SK-N-SH treated with all-trans-retinoic acid at 6 μM for 48 hours (cell line): ENCODE results near the gene ADAMTS2.

Experiments used
- ARNTL ChIP-seq: fragments of 450-650 bp; formaldehyde crosslinking; IDR thresholded peaks from 2 replicates; pipeline ENCODE4 v1.5.0; 2020; ENCODE audit warnings: low read depth, mild to moderate bottlenecking, moderate library complexity, borderline replicate concordance
- BACH2 ChIP-seq: fragments of 250-450 bp; sonication (Bioruptor Pico); IDR thresholded peaks from 2 replicates; pipeline ENCODE4 v1.9.0; 2021; ENCODE audit warnings: mild to moderate bottlenecking, borderline replicate concordance
- CSDC2 ChIP-seq: fragments of 250-450 bp; sonication (Bioruptor Pico); IDR thresholded peaks from 2 replicates; pipeline ENCODE4 v1.5.0; 2020; ENCODE audit warnings: mild to moderate bottlenecking, moderate library complexity
- GLIS3 ChIP-seq: fragments of 250-450 bp; sonication (Bioruptor Pico); IDR thresholded peaks from 2 replicates; pipeline ENCODE4 v1.5.0; 2020; ENCODE audit warnings: mild to moderate bottlenecking, moderate library complexity
- ISL1 ChIP-seq: fragments of 250-450 bp; sonication (Bioruptor Pico); IDR thresholded peaks from 2 replicates; pipeline ENCODE4 v2.1.2; 2022; ENCODE audit warnings: mild to moderate bottlenecking, moderate library complexity
- RARB ChIP-seq: fragments of 250-450 bp; sonication (Bioruptor Pico); IDR thresholded peaks from 2 replicates; pipeline ENCODE4 v1.8.0; 2021; ENCODE audit warnings: mild to moderate bottlenecking, moderate library complexity
- TCF4 ChIP-seq: fragments of 250-450 bp; sonication (Bioruptor Pico); IDR thresholded peaks from 2 replicates; pipeline ENCODE4 v1.8.0; 2021; ENCODE audit warnings: mild to moderate bottlenecking, moderate library complexity, borderline replicate concordance
- ZC3H10 ChIP-seq: fragments of 250-450 bp; sonication (Bioruptor Pico); IDR thresholded peaks from 2 replicates; pipeline ENCODE4 v1.5.1; 2021; ENCODE audit warnings: mild to moderate bottlenecking, moderate library complexity
- ZFP3 ChIP-seq: fragments of 250-450 bp; sonication (Bioruptor Pico); IDR thresholded peaks from 2 replicates; pipeline ENCODE4 v1.5.0; 2020; ENCODE audit warnings: mild to moderate bottlenecking, moderate library complexity
- ZFP30 ChIP-seq: fragments of 450-650 bp; formaldehyde crosslinking; IDR thresholded peaks from 2 replicates; pipeline ENCODE4 v1.5.0; 2022; ENCODE audit warnings: mild to moderate bottlenecking, moderate library complexity
- ZNF565 ChIP-seq: fragments of 450-650 bp; formaldehyde crosslinking; conservative IDR thresholded peaks from 2 replicates; pipeline ENCODE4 v1.5.0; 2020; ENCODE audit warnings: low read depth, mild to moderate bottlenecking, moderate library complexity
- ZNF70 ChIP-seq: fragments of 450-650 bp; formaldehyde crosslinking; IDR thresholded peaks from 2 replicates; pipeline ENCODE4 v1.5.0; 2020; ENCODE audit warnings: mild to moderate bottlenecking, moderate library complexity
- TF ChIP-seq, protein P1 (sequence below): fragments of 250-450 bp; sonication (Bioruptor Pico); IDR thresholded peaks from 2 replicates; pipeline ENCODE4 v1.8.0; 2020; ENCODE audit warnings: mild to moderate bottlenecking, moderate library complexity, borderline replicate concordance
- TF ChIP-seq, protein P2 (sequence below): fragments of 250-450 bp; sonication (Bioruptor Pico); IDR thresholded peaks from 2 replicates; pipeline ENCODE4 v1.5.1; 2020; ENCODE audit warnings: low read depth, mild to moderate bottlenecking, moderate library complexity

DNA sequence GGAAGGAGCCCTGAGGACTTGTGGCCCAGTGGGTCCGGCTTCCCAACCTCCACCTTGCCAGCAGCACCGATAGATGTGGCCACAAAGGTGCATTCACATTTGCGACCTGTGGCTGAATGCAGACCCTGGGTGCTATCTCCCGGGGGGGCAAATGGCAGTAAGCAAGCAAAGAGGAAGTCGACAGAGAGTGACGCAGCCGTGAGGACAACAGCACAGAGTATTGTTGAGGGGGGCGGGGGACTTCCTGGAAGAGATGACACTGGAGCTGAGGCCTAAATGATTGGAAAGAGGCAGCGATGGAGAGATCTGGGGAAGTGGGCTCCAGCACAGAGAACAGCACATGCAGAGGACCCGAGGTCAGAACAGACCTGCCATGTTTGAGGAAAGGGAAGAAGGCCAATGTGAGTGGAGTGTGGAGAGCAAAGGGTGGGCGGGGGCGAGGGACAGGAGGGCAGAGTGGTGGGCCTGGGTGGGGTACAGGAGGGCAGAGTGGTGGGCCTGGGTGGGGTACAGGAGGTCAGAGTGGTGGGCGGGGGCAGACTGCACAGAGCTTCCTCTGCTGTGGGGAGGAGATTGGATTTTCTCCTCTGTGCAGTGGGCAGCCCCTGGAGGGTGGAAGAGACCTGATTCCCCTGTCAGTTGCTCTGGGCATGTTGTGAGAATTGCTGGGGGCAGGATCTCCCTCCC is 42.6 kb downstream of the ADAMTS2 start:
- no peak for TF ChIP-seq ARNTL
- no peak for TF ChIP-seq BACH2 (CRISPR knock-in tag)
- no peak for TF ChIP-seq GLIS3 (CRISPR knock-in tag)
- TF ChIP-seq CSDC2: no peak
- TF ChIP-seq, protein P1, sequence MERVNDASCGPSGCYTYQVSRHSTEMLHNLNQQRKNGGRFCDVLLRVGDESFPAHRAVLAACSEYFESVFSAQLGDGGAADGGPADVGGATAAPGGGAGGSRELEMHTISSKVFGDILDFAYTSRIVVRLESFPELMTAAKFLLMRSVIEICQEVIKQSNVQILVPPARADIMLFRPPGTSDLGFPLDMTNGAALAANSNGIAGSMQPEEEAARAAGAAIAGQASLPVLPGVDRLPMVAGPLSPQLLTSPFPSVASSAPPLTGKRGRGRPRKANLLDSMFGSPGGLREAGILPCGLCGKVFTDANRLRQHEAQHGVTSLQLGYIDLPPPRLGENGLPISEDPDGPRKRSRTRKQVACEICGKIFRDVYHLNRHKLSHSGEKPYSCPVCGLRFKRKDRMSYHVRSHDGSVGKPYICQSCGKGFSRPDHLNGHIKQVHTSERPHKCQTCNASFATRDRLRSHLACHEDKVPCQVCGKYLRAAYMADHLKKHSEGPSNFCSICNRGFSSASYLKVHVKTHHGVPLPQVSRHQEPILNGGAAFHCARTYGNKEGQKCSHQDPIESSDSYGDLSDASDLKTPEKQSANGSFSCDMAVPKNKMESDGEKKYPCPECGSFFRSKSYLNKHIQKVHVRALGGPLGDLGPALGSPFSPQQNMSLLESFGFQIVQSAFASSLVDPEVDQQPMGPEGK: no peak
- no peak for TF ChIP-seq TCF4 (CRISPR knock-in tag)
- TF ChIP-seq RARB (CRISPR knock-in tag): no peak
- TF ChIP-seq, protein P2, sequence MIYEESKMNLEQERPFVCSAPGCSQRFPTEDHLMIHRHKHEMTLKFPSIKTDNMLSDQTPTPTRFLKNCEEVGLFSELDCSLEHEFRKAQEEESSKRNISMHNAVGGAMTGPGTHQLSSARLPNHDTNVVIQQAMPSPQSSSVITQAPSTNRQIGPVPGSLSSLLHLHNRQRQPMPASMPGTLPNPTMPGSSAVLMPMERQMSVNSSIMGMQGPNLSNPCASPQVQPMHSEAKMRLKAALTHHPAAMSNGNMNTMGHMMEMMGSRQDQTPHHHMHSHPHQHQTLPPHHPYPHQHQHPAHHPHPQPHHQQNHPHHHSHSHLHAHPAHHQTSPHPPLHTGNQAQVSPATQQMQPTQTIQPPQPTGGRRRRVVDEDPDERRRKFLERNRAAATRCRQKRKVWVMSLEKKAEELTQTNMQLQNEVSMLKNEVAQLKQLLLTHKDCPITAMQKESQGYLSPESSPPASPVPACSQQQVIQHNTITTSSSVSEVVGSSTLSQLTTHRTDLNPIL (CRISPR knock-in tag): no peak
- TF ChIP-seq ZFP3 (CRISPR knock-in tag): no peak
- TF ChIP-seq ZFP30 (CRISPR knock-in tag): no peak
- TF ChIP-seq ZNF70: no peak
- no peak for TF ChIP-seq ZNF565 (CRISPR knock-in tag)
- TF ChIP-seq ZC3H10 (CRISPR knock-in tag): no peak
- no peak for TF ChIP-seq ISL1
